H1 (cell line): ENCODE data around the gene LRPPRC. TPM values are rescaled to one million over a fixed set of nuclear protein-coding genes. Genes with fewer than 3 reads are reported as not detected.

Experiments used
- HDAC2 ChIP-seq, 2 experiments: fragments of 300-600 bp in 1 of 2; sonication (generic) in 1 of 2; IDR thresholded peaks; 2 replicates each; pipeline ENCODE4 v1.6.1; 2011 to 2012; ENCODE audit warnings: low read depth in 2 of 2, low read length in 2 of 2, mild to moderate bottlenecking in 2 of 2, moderate library complexity in 2 of 2, borderline replicate concordance in 1 of 2, inconsistent platforms in 1 of 2
- TCF12 ChIP-seq: IDR thresholded peaks from 2 replicates; pipeline ENCODE4 v1.6.1; 2011; ENCODE audit warnings: low read depth, mild to moderate bottlenecking, low read length
- polyA plus RNA-seq, 7 experiments: library from polyadenylated mRNA; depleted of rRNA in 3 of 7; stranded (reverse) in 5 of 7; unstranded in 2 of 7; fragments of >200 nt in 5 of 7; fragments of 200-250 nt in 2 of 7; gene quantifications; 1 replicate in 5 of 7; 2 replicates in 1 of 7; 4 replicates in 1 of 7; pipeline versions ENCODE4 v1.2.1 to v1.2.3, GENCODE V29; 2011 to 2013; ENCODE audit warnings: missing spikeins in 2 of 7, mixed read lengths in 2 of 7
- total RNA-seq: library from RNA; stranded (reverse); fragmentation: NEBNext Ultra II Directional; extraction: Animal tissue kit (Norgen Biotek cat#: 25700); gene quantifications from 2 replicates; pipeline ENCODE4 v1.2.1, GENCODE V29; 2021

The LRPPRC gene
- total and polyA plus RNA-seq, 2 of the 8 experiments (the other 6 are each of a cell fraction or from before 2014, with no cell fraction given): 43.4 to 167 TPM

DNA sequence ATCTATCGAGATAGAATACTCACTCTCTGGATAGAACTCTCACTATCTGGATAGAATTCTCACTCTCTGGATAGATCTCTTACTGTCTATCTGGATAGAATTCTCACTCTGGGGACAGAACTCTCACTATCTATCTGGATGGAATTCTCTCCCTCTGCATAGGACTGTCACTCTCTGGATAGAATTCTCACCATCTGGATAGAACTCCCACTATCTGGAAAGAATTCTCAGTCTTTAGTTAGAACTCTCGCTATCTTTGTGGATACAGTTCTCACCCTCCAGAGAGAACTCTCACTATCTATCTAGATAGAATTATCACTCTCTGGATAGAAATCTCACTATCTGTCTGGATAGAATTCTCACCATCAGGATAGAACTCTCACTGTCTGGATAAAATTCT lies 140.5 kb downstream of the LRPPRC start (continued):
- TF ChIP-seq HDAC2 (IDR thresholded peaks at IDR 0.05; ENCODE audit: borderline replicate concordance in 1 of 2, low read depth in 2 of 2, low read length in 2 of 2) (no peak), TCF12 (no peak)
